Activated T-helper 1 cell treated with anti-CD3 and anti-CD28 coated beads, Interleukin-2, amount 50 U/mL, for 16 hours (primary cell): ENCODE data around the gene TBC1D8B.
"Not testable (repeated sequence)": the region's sequence is repeated elsewhere in the genome, so short reads cannot be mapped to it uniquely, and the experiment has no call there.

Experiments
- DNase-seq, 2 donors: peaks; one replicate each; pipeline ENCODE4 v3.0.0-alpha.2; 2020; ENCODE audit warnings: low read depth in 1 of 2, low spot score in 1 of 2

Gene TBC1D8B

GRCh38 chrX:106802388-106803275, at the start of gene TBC1D8B:
Gene TBC1D8B, plus strand, starts transcription at chrX:106802673. Its CDS starts 181 bp downstream, at chrX:106802854.
- peak in 1 of 2 donors; percentile 2 for DNase-seq

GRCh38 chrX:106769288-106769687, 33.2 kb upstream of the TBC1D8B start:
- DNase-seq, result not testable (repeated sequence)

DNA sequence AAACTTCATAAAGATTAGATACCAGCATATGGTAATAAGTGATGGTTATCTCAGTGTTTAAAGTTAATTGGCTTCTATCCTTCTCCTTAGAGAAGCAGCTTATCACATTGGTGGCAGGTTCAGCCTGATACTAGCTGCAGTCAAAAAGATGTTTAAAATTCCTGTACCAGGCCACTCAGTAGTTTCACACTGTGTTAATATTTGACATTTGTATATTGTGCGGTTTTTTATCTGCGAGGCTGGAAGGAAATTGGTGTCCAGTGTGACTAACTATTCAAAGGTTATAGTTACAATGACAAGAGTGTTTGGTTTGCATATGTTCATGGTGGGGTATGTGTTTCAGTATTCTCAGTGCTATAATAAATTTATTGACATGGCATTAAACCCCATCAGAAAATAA, 27.5 kb upstream of the TBC1D8B start:
- DNase-seq, result no peak

- no peak for DNase-seq
These were observed 22.2 kb upstream of the TBC1D8B start for GRCh38 chrX:106780264-106780663.

DNA sequence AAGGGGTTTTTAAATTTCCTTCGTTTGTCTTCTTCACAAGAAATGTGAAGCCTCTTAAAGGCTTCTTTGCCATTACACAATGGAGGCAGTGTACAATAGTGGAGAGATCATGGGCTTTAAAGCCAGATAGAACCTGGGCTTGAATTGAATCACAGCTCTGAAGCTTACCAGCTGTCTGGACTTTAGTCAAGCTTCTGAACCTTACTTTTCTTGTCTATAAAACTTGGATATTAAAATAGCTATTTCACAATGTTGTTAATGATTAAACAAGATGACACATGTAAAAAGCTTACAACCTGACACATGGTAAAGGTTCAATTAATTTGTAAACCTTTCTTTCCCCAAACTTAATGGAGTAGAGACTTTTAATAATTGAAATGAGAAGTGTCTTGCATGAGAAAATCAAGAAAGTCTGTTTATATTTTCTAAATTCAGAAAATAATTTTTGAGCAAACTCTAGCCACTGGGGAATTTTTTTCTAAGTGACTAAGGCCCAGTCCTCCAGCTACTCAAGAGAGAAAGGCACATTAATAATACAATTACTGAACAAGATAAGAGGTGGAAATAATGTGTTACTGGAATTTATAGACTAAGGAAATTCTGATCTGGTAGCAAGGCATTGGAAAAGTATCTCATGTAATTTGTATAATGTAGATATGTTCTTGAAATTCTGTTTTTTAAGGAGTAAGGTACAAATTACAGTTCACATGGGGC, 21.7 kb upstream of the TBC1D8B start:
- DNase-seq, result no peak

DNA sequence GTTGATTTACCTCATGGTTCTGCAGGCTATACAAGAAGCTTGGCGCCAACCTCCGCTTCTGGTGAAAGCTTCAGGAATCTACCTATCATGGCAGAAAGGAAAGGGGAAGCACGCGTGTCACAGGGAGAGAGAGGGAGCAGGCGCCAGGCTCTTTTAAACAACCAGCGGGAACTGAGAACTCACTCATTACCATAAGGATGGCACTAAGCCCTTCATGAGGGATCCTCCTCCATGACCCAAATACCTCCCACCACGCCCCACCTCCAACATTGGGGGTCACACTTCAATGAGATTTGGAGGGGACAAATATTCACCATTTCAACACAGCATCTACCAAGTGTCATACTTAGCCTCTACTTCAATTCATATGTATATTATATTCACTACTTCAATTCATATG, 18.8 kb upstream of the TBC1D8B start:
- no peak for DNase-seq

- no peak for DNase-seq
These were observed 11.0 kb upstream of the TBC1D8B start for GRCh38 chrX:106791495-106791894.

DNA sequence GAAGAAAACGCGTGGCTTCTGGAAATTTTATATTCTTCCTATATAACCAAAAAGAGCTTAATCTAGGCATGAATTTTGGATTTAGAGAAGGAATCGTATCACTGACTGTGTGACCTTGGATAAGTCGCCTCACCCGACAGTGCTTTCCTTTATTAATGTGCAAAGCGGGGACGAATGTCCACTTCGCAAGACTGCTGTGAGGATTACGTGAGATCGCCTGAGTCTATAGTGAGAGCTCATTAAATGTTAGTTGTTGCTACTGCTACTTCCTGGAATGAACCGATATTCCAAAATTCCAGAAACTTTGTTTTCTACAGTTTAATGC, 448 bp upstream of the TBC1D8B start:
- DNase-seq, result no peak

- no peak for DNase-seq
These were observed 8.8 kb downstream of the TBC1D8B start for GRCh38 chrX:106811131-106811910.

DNA sequence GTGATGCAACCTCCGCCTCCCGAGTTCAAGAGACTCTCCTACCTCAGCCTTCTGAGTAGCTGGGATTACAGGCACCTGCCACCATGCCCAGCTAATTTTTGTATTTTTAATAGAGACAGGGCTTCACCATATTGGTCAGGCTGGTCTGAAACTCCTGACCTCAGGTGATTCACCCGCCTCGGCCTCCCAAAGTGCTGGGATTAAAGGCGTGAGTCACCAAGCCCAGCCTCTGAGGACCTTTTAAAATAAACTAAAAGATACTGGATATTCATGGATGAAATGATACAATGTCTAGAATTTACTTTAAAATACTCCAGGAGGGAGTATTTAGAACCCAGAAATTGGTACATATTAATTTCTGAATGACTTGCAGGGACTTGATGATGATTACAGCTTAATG, 10.5 kb downstream of the TBC1D8B start:
- DNase-seq, result not testable (repeated sequence)

- not testable (repeated sequence) for DNase-seq
These were observed 11.6 kb downstream of the TBC1D8B start for GRCh38 chrX:106814093-106814492.

GRCh38 chrX:106862972-106863688, 60.7 kb downstream of the TBC1D8B start:
- no peak for DNase-seq

GRCh38 chrX:106863697-106864096, 61.2 kb downstream of the TBC1D8B start:
- no peak for DNase-seq

DNA sequence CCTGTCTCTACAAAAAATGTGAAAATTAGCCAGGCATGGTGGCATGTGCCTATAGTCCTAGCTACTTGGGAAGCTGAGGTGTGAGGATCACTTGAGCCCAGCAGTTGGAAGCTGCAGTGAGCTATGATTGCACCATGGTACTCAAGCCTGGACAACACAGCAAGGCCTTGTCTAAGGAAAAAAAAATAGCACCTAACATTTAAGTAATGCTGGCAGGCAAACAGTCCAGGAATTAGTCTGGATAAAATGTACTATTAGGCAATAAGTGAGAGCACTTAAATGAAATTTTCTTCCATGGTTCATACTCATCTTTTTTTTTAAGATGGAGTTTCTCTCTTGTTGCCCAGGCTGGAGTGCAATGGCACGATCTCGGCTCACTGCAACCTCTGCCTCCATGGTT, 70.3 kb downstream of the TBC1D8B start:
- not testable (repeated sequence) for DNase-seq

GRCh38 chrX:106874075-106874474, 71.6 kb downstream of the TBC1D8B start:
- DNase-seq, result no peak

- no peak for DNase-seq
These were observed 72.7 kb downstream of the TBC1D8B start for GRCh38 chrX:106875151-106875550.

DNA sequence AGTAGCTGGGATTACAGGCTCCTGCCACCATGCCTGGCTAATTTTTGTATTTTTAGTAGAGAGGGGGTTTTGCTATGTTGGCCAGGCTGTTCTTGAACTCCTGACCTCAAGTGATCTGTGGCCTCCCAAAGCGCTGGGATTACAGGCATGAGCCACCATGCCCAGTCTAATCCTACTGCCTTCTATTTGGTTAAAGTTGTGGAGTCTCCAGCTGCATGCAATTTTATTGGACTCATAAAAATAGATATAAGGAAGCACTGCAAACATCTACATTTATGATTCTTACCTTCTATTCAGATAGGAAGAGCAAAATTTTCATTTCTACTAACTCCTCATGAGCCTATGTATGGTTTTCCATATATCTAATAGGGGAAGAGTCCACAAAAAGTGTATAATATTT, 87.0 kb downstream of the TBC1D8B start:
- DNase-seq, result no peak

DNA sequence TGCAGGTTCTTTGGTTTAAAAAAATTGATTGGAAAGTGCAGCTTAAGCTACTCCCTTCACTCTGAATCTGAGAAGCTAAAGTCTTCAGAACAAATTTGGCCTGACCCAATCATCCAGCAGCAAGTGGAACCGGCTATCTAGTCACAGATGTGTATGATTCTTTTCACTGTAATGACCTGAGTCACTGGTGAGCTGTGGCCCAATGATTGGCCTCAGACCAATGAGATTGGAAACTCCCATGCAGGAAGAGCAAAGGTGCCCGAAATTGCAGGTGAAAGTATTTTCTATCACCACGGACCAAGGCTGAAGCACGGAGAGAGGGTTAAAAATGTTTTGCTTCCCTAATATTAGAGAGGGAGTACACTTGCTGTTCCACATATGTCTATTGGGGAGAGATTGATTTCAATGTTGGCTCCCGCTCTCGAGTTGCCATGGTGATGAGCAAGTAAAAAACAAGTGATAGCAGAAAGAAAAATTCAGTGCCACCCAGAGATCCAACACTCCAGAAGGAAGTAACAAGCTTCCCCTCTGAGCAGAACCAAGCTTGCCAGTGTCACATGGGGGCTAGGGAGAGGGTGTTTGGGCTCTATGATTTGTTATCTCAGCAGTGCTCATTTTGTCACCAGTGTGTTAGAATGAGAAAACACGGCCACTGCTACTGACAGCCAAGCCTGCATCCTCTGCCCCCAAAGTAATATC, 89.4 kb downstream of the TBC1D8B start:
- DNase-seq, result no peak

- DNase-seq, result peak in 1 of 2 donors; percentile 13
These were observed 92.0 kb downstream of the TBC1D8B start for GRCh38 chrX:106894392-106894909.

DNA sequence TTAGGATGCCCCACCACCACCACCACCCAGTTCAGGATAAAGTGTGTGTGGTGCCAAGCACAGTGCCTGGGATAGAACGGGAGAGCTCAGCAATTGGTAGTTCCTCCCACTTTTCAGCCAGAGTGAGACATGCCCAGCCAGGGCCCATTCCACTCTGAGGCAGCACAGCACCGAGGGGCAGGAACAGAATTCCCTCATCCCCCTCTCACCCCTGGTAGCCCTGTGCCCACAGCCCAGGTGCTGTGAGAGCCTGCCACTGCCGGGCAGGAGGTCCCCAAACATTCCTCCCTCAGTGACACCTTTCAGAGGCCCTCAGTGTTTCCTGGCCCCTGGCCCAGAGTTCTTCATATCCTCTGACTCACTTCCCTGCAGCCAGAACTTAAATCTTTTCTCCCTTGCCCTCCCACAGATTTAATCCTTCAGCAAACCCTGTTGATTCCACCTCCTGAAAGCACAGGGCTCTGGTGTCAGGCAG, 92.5 kb downstream of the TBC1D8B start:
- no peak for DNase-seq
